ENCODE results near the gene BNIP5.

BNIP5 gene

DNA sequence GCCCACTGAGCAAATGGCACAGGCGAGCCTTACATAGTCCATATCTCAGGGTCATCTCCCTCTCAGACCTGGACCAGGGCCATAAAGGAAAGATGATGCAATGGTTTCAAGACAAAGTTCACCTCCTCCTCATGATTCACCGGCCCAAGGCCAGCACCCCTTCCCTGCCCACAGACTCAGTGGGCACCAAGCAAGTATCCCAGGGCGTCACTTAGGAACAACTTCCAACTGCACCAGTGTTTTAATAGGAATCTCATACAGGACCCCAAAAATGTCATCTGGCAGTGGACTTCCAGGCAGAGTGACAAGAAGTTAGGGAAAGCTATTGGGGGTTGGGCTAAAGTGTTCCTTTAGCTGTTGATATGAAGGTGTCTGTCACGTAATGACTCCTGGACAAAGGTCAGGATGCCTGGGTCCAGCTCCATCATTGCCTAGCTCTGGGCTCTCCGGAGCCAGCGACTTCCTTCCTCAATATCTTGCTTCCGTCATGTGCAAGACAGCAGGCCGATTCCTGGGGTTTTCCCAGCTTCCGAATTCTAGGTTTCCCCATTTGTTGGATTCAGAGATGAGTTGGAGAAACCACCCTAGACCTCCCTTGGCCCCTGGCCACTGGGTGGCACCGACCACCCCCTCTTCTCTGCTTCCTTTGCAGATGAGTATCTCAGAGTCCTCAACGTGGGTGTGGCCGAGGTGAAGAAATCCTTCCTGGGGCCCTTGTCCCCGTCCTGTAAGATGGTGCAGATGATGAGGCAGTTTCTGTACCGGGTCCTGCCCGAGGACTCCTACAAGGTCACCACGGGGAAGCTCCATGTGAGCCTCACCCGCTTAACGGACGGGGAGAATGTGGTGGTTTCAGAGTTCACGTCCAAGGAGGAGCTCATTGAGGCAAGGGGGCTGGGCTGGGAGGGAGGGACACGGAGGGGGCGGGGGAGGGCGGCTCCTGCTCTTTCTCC is 45.7 kb downstream of the BNIP5 start:
- in situ Hi-C loops (cut with HindIII; ENCODE audit: low sequenced_read_pairs) = no loop called here
- H3K4me3 ChIP-seq (ENCODE audit: low read depth, low read length) = no peak overlapping the region
- TF ChIP-seq, protein P1, sequence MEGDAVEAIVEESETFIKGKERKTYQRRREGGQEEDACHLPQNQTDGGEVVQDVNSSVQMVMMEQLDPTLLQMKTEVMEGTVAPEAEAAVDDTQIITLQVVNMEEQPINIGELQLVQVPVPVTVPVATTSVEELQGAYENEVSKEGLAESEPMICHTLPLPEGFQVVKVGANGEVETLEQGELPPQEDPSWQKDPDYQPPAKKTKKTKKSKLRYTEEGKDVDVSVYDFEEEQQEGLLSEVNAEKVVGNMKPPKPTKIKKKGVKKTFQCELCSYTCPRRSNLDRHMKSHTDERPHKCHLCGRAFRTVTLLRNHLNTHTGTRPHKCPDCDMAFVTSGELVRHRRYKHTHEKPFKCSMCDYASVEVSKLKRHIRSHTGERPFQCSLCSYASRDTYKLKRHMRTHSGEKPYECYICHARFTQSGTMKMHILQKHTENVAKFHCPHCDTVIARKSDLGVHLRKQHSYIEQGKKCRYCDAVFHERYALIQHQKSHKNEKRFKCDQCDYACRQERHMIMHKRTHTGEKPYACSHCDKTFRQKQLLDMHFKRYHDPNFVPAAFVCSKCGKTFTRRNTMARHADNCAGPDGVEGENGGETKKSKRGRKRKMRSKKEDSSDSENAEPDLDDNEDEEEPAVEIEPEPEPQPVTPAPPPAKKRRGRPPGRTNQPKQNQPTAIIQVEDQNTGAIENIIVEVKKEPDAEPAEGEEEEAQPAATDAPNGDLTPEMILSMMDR (IDR thresholded peaks at IDR 0.05; ENCODE audit: low read depth, low read length) = no peak
- DNase-seq (ENCODE audit: low read depth, low spot score) = no peak

DNA sequence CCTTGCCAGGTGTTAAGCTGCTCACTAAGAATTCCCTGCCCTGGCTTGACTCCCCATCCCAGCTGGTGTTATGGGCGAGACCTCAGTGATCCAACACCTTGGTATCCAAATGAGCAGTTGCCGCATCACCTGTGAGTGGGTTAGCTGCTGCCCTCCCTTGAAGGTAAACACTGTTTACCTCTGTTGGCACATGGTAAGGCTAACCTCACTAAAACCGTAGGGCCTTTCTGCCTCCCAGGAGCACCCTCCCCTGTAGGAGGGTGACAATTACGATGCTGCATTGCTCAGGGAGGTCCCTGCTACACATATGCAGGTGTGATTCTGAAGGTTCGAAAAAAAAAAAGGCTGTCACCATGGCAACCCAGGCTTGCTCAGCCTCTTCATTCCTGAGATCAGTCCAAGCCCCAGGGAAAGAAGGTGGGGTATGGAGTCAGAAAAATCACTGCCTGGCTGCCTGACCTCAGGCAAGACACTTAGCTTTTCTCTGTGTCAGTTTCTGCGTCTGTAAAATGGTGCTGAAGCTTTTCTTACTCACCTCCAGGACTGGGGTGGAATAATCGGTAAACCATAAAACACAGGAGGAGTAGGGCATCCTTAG is 47.3 kb downstream of the BNIP5 start:
- in situ Hi-C loops (cut with HindIII; ENCODE audit: low sequenced_read_pairs) = no loop called here
- no peak overlapping the region for H3K4me3 ChIP-seq (ENCODE audit: low read depth, low read length)
- DNase-seq (ENCODE audit: low read depth, low spot score) = no peak
- TF ChIP-seq, protein P1 (IDR thresholded peaks at IDR 0.05; ENCODE audit: low read depth, low read length) = no peak

DNA sequence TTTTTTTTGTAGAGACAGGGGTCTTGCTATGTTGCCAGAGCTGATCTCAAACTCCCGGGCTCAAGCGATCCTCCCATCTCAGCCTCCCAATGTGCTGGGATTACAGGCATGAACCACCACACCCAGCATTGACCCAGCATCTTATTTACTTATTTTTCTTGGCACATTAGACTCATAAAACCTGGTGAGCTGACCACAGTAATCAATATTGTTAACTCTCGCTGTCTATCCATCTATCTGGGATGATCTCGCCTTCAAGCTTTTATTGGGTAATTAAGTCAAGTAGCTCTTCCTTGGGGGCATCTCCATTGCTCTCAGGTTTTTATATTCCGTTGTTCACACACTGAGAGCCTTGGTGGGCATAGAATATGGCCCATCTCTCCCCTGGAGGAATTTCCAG is 49.8 kb downstream of the BNIP5 start:
- in situ Hi-C loops (cut with HindIII; ENCODE audit: low sequenced_read_pairs) = no loop called here
- no peak overlapping the region for H3K4me3 ChIP-seq (ENCODE audit: low read depth, low read length)
- DNase-seq (ENCODE audit: low read depth, low spot score) = no peak
- TF ChIP-seq, protein P1 (IDR thresholded peaks at IDR 0.05; ENCODE audit: low read depth, low read length) = no peak

DNA sequence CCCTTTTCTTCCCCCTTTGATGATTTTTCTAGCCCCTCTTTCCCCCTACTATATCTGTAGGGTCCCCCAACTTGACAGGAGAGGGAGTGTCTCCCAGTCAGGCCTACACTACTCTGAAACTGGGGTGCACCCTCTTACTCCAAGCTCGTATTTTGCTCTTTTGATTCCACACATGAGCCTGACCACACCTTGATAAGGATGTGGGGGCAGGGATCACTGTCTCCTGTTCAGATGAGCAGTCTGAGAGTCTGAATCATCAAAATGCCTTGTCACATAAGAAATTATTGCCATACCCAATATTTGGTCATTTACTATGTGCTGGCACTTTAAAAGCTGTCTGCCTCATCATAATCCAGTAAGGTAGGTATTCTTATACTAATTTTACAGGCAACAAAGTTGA is 50.9 kb downstream of the BNIP5 start:
- TF ChIP-seq, protein P1 (IDR thresholded peaks at IDR 0.05; ENCODE audit: low read depth, low read length) = no peak
- no peak for DNase-seq (ENCODE audit: low read depth, low spot score)
- H3K4me3 ChIP-seq (ENCODE audit: low read depth, low read length) = no peak overlapping the region
- in situ Hi-C loops (cut with HindIII; ENCODE audit: low sequenced_read_pairs) = no loop called here

DNA sequence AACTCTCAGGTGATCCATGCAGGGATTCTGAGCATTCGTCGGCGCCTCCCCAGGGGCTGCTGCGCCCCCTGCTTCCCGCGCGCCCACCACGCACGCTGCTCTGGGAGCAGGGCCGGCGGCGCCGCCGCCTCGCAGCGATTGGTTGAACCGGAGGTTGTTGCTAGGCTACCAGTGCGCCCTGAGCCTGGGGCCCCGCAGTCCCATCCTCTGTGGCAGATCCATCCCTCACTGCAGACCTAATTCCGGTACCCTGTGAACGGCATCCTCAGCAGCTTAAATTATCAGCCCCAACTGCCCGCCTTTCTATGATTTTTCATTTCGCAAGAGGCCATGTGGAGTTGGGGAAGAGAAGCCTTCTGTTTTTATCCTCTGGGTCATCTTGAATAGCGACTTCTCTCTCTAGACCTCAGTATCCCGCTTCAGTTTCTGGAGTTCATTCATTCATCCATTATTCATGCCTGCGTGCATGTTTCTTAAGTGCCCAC is 51.5 kb downstream of the BNIP5 start:
- in situ Hi-C loops (cut with HindIII; ENCODE audit: low sequenced_read_pairs) = no loop called here
- DNase-seq (ENCODE audit: low read depth, low spot score) = no peak
- H3K4me3 ChIP-seq (ENCODE audit: low read depth, low read length) = no peak overlapping the region
- TF ChIP-seq, protein P1 (IDR thresholded peaks at IDR 0.05; ENCODE audit: low read depth, low read length) = no peak

DNA sequence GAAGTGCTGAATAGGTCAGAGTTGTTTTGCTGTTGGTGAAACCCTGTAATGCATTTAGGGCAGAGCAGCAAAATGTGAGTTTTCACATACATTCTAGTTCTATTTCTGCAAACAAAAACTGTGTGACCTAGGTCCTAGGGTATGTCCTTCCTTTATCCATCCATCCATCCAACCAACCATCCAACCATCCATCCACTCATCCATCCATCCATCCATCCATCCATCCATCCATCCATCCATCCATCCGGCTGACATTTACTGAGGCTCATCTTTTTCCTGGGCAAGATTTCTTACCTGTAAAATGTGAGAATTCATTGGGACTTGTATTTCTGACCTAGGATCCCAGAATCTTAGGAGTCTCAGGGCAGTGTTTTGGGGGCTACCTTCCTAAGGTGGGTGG is 52.3 kb downstream of the BNIP5 start:
- no peak for DNase-seq (ENCODE audit: low read depth, low spot score)
- in situ Hi-C loops (cut with HindIII; ENCODE audit: low sequenced_read_pairs) = no loop called here
- H3K4me3 ChIP-seq (ENCODE audit: low read depth, low read length) = no peak overlapping the region
- TF ChIP-seq, protein P1 (IDR thresholded peaks at IDR 0.05; ENCODE audit: low read depth, low read length) = no peak

Data from astrocyte of the spinal cord (primary cell).